SK-N-SH (cell line): ENCODE data around the gene HCAR2. TPM values are rescaled to one million over a fixed set of nuclear protein-coding genes. Genes with fewer than 3 reads are reported as not detected.

Source experiments
- CTCF ChIA-PET: fragments of 300-600, 350-600 bp; formaldehyde crosslinking; extraction: SDS; loops from one replicate; lab custom pipeline; 2021; lab: Yijun Ruan, JAX
- POLR2A ChIA-PET: fragments of 350-600 bp; sonication (Branson Sonifier 250); formaldehyde crosslinking; extraction: SDS; loops from one replicate; lab custom pipeline; 2020; ENCODE audit warnings: antibody characterized with exemption, inconsistent platforms; lab: Yijun Ruan, JAX
- DNase-seq: peaks from one replicate; pipeline ENCODE4 v3.0.0; 2012
- H2AFZ ChIP-seq: fragments of 200-600 bp; sonication (generic); 2 replicates; pipeline ENCODE4 v1.8.1; 2016; ENCODE audit warnings: antibody characterized with exemption, mild to moderate bottlenecking, low read depth
- H3F3A ChIP-seq: fragments of 200-600 bp; sonication (generic); replicated peaks from 2 replicates; pipeline ENCODE3; 2016; ENCODE audit warnings: antibody characterized with exemption, mild to moderate bottlenecking; ENCODE audit not compliant: insufficient read depth
- H3K27ac ChIP-seq, 2 experiments: fragments of 200-500 bp in 1 of 2; fragments of 200-600 bp in 1 of 2; sonication (Bioruptor generic) in 1 of 2; sonication (generic), shearing (Covaris generic) in 1 of 2; 2 replicates each; pipeline versions ENCODE4 v1.5.1 to v1.6.1; 2014 to 2016; ENCODE audit warnings: low read depth in 2 of 2, inconsistent platforms in 1 of 2, low read length in 1 of 2, mild to moderate bottlenecking in 1 of 2, mixed read lengths in 1 of 2
- H3K27me3 ChIP-seq: fragments of 200-600 bp; sonication (generic), shearing (Covaris generic); 2 replicates; pipeline ENCODE4 v1.6.1; 2016; ENCODE audit warnings: mixed run types; ENCODE audit not compliant: insufficient read depth
- H3K36me3 ChIP-seq, 2 experiments: fragments of 200-500 bp in 1 of 2; fragments of 200-600 bp in 1 of 2; sonication (Bioruptor generic) in 1 of 2; sonication (generic) in 1 of 2; replicated peaks in 1 of 2; 2 replicates each; pipeline versions ENCODE3 to v1.5.1; 2014 to 2016; ENCODE audit warnings: low read length in 1 of 2, mild to moderate bottlenecking in 1 of 2; ENCODE audit not compliant: insufficient read depth in 2 of 2, control insufficient read depth in 1 of 2
- H3K4me1 ChIP-seq, 2 experiments: fragments of 200-500 bp in 1 of 2; fragments of 200-600 bp in 1 of 2; sonication (Bioruptor generic) in 1 of 2; sonication (generic), shearing (Covaris generic) in 1 of 2; 2 replicates each; pipeline versions ENCODE4 v1.5.1 to v1.6.1; 2014 to 2016; ENCODE audit warnings: low read depth in 1 of 2, low read length in 1 of 2, mixed run types in 1 of 2; ENCODE audit not compliant: insufficient read depth in 2 of 2, control insufficient read depth in 1 of 2
- H3K4me2 ChIP-seq: fragments of 200-600 bp; sonication (generic), shearing (Covaris generic); 2 replicates; pipeline ENCODE4 v1.6.1; 2017; ENCODE audit warnings: mixed run types
- H3K4me3 ChIP-seq, 2 experiments: fragments of 200-500 bp in 1 of 2; fragments of 200-600 bp in 1 of 2; sonication (Bioruptor generic) in 1 of 2; sonication (generic), shearing (Covaris generic) in 1 of 2; 2 replicates each; pipeline versions ENCODE4 v1.5.1 to v1.8.1; 2014 to 2016; ENCODE audit warnings: low read depth in 2 of 2, inconsistent platforms in 1 of 2, low read length in 1 of 2, mild to moderate bottlenecking in 1 of 2, mixed read lengths in 1 of 2, moderate library complexity in 1 of 2
- H3K79me2 ChIP-seq: fragments of 200-600 bp; sonication (generic); 2 replicates; pipeline ENCODE4 v1.8.1; 2017; ENCODE audit warnings: mild to moderate bottlenecking; ENCODE audit not compliant: insufficient read depth
- H3K9ac ChIP-seq: fragments of 200-600 bp; sonication (generic); 2 replicates; pipeline ENCODE4 v1.6.1; 2017; ENCODE audit warnings: mixed run types
- H3K9me2 ChIP-seq: fragments of 200-600 bp; sonication (generic); 2 replicates; pipeline ENCODE4 v1.6.1; 2017; ENCODE audit warnings: mixed run types
- H3K9me3 ChIP-seq: fragments of 200-600 bp; sonication (generic); 2 replicates; pipeline ENCODE4 v1.6.1; 2017; ENCODE audit warnings: mixed run types, mild to moderate bottlenecking, moderate library complexity
- H4K20me1 ChIP-seq: fragments of 200-600 bp; sonication (generic); 2 replicates; pipeline ENCODE4 v1.6.1; 2017; ENCODE audit warnings: mild to moderate bottlenecking, mixed run types; ENCODE audit not compliant: insufficient read depth
- EP300 ChIP-seq, 2 experiments: IDR thresholded peaks; 2 replicates each; pipeline versions ENCODE4 v1.4.0 to v1.6.1; 2012; ENCODE audit warnings: borderline replicate concordance in 1 of 2, low read depth in 1 of 2, low read length in 1 of 2
- EZH2phosphoT487 ChIP-seq: fragments of 200-600 bp; sonication (generic); IDR thresholded peaks from 2 replicates; pipeline ENCODE4 v1.6.1; 2017; ENCODE audit warnings: low read depth, mixed run types, mild to moderate bottlenecking, antibody characterized with exemption, moderate library complexity, borderline replicate concordance
- FOSL2 ChIP-seq: IDR thresholded peaks from 2 replicates; pipeline ENCODE4 v1.4.0; 2012; ENCODE audit warnings: low read depth, mild to moderate bottlenecking, moderate library complexity, borderline replicate concordance
- FOXJ3 ChIP-seq: sonication (generic); formaldehyde crosslinking; IDR thresholded peaks from 2 replicates; pipeline ENCODE4 v1.5.1; 2020; ENCODE audit warnings: mild to moderate bottlenecking, missing genetic modification reagents
- FOXM1 ChIP-seq: IDR thresholded peaks from 2 replicates; pipeline ENCODE4 v1.4.0; 2012; ENCODE audit warnings: low read depth, mild to moderate bottlenecking
- GATA2 ChIP-seq: sonication (generic); formaldehyde crosslinking; IDR thresholded peaks from 2 replicates; pipeline ENCODE4 v1.5.0; 2020; ENCODE audit warnings: mild to moderate bottlenecking, missing genetic modification reagents
- JUND ChIP-seq: IDR thresholded peaks from 2 replicates; pipeline ENCODE4 v1.4.0; 2012
- MXI1 ChIP-seq: IDR thresholded peaks from 2 replicates; pipeline ENCODE4 v1.6.1; 2012; ENCODE audit warnings: mild to moderate bottlenecking, low read depth, low read length, improper control_type of control experiment
- NFIC ChIP-seq: IDR thresholded peaks from 2 replicates; pipeline ENCODE4 v1.4.0; 2012; ENCODE audit warnings: borderline replicate concordance
- NRF1 ChIP-seq: IDR thresholded peaks from 2 replicates; pipeline ENCODE4 v1.6.1; 2012; ENCODE audit warnings: low read depth, mild to moderate bottlenecking, low read length
- POLR2AphosphoS5 ChIP-seq: IDR thresholded peaks from 2 replicates; pipeline ENCODE4 v1.6.1; 2012; ENCODE audit warnings: low read depth, low read length
- RFX5 ChIP-seq: IDR thresholded peaks from 2 replicates; pipeline ENCODE4 v1.6.1; 2012; ENCODE audit warnings: mild to moderate bottlenecking, improper control_type of control experiment, low read length
- RXRA ChIP-seq: IDR thresholded peaks from 2 replicates; pipeline ENCODE4 v1.4.0; 2012; ENCODE audit warnings: low read depth, mild to moderate bottlenecking, borderline replicate concordance
- SMC3 ChIP-seq: IDR thresholded peaks from 2 replicates; pipeline ENCODE4 v1.6.1; 2012; ENCODE audit warnings: low read depth, low read length, improper control_type of control experiment
- USF1 ChIP-seq: IDR thresholded peaks from 2 replicates; pipeline ENCODE4 v1.4.0; 2012; ENCODE audit warnings: low read depth, borderline replicate concordance
- USF2 ChIP-seq: fragments of 150-350 bp; IDR thresholded peaks from 2 replicates; pipeline ENCODE4 v1.6.1; 2017; ENCODE audit warnings: antibody characterized with exemption, low read length, low read depth, borderline replicate concordance
- YY1 ChIP-seq: IDR thresholded peaks from 2 replicates; pipeline ENCODE4 v1.4.0; 2012; ENCODE audit warnings: low read depth, mild to moderate bottlenecking
- WGBS: methylation state at CpG from one replicate; pipeline ENCODE4 v1.1.6; 2017; ENCODE audit warnings: low lambda C conversion rate; 5-methylcytosine and 5-hydroxymethylcytosine counted together
- polyA plus RNA-seq, 3 experiments: library from polyadenylated mRNA; depleted of rRNA; stranded (reverse); fragments of >200 nt; gene quantifications; 2 replicates each; pipeline ENCODE4 v1.2.3, GENCODE V29; 2012
- TF ChIP-seq, protein P1 (sequence below): IDR thresholded peaks from 2 replicates; pipeline ENCODE4 v1.6.1; 2012; ENCODE audit warnings: mild to moderate bottlenecking, low read depth, low read length, moderate library complexity
- TF ChIP-seq, protein P2 (sequence below): fragments of 200-600 bp; sonication (generic); IDR thresholded peaks from 2 replicates; pipeline ENCODE4 v1.6.1; 2017; ENCODE audit warnings: antibody characterized with exemption, mild to moderate bottlenecking, moderate library complexity
- TF ChIP-seq, protein P3 (sequence below): IDR thresholded peaks from 2 replicates; pipeline ENCODE4 v1.4.0; 2012; ENCODE audit warnings: low read depth

The HCAR2 gene
- polyA plus RNA-seq, 1 of the 3 experiments (the other 2 are of a cell fraction): not detected

DNA sequence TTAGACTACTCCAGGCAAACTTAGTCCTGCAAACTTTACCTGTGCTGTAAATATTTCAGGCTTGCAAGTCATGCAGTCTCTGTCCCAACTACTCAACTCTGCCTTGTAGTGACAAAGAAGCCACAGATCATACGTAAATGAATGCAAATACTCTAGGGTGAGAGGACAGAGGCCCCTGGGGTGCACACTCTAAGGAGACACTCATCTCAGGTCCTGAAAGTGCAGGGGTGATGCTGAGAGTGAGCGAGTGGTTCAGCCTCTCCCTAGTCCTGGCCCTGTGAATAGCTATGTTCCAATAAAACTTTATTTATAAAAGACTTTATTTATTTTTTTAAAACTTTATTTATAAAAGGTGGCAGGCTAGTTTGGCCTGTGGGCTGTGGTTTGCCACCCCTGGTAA, 34.9 kb downstream of the HCAR2 start:
- no peaks in the 10 kb centered on the region for H3K27me3 ChIP-seq
- no peak overlapping the region for H3K4me2 ChIP-seq
- DNase-seq: no peak
- 94% methylated on average over 2 of the region's 2 CpGs for WGBS
- H3K36me3 ChIP-seq: no peaks in the 10 kb centered on the region
- H3K79me2 ChIP-seq: no peaks in the 10 kb centered on the region
- H3K4me1 ChIP-seq: peaks cover 0 to 5% of the 10 kb centered on the region in 2 experiments; a peak in 1 of 4 replicates
- no peaks in the 10 kb centered on the region for H4K20me1 ChIP-seq
- no peak overlapping the region for H3K4me3 ChIP-seq
- no peak overlapping the region for H3K27ac ChIP-seq
- CTCF ChIA-PET: no interaction called here
- POLR2A ChIA-PET: no interaction called here
- no peak overlapping the region for H3K9ac ChIP-seq
- peaks cover 14% of the 10 kb centered on the region for H3F3A ChIP-seq
- TF ChIP-seq GATA2 (CRISPR knock-in tag): no peak
- TF ChIP-seq FOXM1: no peak
- no peak for TF ChIP-seq RFX5
- TF ChIP-seq JUND: no peak
- no peak for TF ChIP-seq SMC3
- no peak for TF ChIP-seq MXI1
- no peak for TF ChIP-seq FOXJ3 (CRISPR knock-in tag)
- no peak for TF ChIP-seq NFIC
- TF ChIP-seq, protein P1, sequence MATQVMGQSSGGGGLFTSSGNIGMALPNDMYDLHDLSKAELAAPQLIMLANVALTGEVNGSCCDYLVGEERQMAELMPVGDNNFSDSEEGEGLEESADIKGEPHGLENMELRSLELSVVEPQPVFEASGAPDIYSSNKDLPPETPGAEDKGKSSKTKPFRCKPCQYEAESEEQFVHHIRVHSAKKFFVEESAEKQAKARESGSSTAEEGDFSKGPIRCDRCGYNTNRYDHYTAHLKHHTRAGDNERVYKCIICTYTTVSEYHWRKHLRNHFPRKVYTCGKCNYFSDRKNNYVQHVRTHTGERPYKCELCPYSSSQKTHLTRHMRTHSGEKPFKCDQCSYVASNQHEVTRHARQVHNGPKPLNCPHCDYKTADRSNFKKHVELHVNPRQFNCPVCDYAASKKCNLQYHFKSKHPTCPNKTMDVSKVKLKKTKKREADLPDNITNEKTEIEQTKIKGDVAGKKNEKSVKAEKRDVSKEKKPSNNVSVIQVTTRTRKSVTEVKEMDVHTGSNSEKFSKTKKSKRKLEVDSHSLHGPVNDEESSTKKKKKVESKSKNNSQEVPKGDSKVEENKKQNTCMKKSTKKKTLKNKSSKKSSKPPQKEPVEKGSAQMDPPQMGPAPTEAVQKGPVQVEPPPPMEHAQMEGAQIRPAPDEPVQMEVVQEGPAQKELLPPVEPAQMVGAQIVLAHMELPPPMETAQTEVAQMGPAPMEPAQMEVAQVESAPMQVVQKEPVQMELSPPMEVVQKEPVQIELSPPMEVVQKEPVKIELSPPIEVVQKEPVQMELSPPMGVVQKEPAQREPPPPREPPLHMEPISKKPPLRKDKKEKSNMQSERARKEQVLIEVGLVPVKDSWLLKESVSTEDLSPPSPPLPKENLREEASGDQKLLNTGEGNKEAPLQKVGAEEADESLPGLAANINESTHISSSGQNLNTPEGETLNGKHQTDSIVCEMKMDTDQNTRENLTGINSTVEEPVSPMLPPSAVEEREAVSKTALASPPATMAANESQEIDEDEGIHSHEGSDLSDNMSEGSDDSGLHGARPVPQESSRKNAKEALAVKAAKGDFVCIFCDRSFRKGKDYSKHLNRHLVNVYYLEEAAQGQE: no peak
- TF ChIP-seq, protein P2, sequence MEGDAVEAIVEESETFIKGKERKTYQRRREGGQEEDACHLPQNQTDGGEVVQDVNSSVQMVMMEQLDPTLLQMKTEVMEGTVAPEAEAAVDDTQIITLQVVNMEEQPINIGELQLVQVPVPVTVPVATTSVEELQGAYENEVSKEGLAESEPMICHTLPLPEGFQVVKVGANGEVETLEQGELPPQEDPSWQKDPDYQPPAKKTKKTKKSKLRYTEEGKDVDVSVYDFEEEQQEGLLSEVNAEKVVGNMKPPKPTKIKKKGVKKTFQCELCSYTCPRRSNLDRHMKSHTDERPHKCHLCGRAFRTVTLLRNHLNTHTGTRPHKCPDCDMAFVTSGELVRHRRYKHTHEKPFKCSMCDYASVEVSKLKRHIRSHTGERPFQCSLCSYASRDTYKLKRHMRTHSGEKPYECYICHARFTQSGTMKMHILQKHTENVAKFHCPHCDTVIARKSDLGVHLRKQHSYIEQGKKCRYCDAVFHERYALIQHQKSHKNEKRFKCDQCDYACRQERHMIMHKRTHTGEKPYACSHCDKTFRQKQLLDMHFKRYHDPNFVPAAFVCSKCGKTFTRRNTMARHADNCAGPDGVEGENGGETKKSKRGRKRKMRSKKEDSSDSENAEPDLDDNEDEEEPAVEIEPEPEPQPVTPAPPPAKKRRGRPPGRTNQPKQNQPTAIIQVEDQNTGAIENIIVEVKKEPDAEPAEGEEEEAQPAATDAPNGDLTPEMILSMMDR: no peak
- TF ChIP-seq NRF1: no peak
- TF ChIP-seq USF2: no peak
- TF ChIP-seq, protein P3, sequence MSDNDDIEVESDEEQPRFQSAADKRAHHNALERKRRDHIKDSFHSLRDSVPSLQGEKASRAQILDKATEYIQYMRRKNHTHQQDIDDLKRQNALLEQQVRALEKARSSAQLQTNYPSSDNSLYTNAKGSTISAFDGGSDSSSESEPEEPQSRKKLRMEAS: no peak
- no peak for TF ChIP-seq EP300 (IDR thresholded peaks at IDR 0.05; ENCODE audit: borderline replicate concordance in 1 of 2, low read depth in 1 of 2, low read length in 1 of 2)
- no peak for TF ChIP-seq FOSL2
- no peak for TF ChIP-seq YY1
- TF ChIP-seq USF1: no peak
- no peak for TF ChIP-seq RXRA
- TF ChIP-seq EZH2phosphoT487: no peak
- TF ChIP-seq POLR2AphosphoS5: no peak
- no peak overlapping the region for H2AFZ ChIP-seq
- H3K9me2 ChIP-seq: no peaks in the 10 kb centered on the region
- no peaks in the 10 kb centered on the region for H3K9me3 ChIP-seq
